Measurements from ENCODE around the gene GPATCH3. TPM values are rescaled to one million over a fixed set of nuclear protein-coding genes. Genes with fewer than 3 reads are reported as not detected.
"Not testable (repeated sequence)": the region's sequence is repeated elsewhere in the genome, so short reads cannot be mapped to it uniquely, and the experiment has no call there.

Gene GPATCH3
- total RNA-seq, 1 donor from 2014 or later, result 26.0 TPM

- CTCF ChIA-PET, result interaction anchor here (1.3 to 2.0 kb wide), 3 partner anchors 29 to 286 kb away, joined by 3 to 5 read pairs (median 4); no protein-coding TSS in a partner anchor
- POLR2A ChIA-PET, result interaction anchor here (3.2 to 5.1 kb wide), 2 partner anchors 12 to 23 kb away, joined by 64 read pairs; partner anchors contain the start of gene GPATCH3
- ATAC-seq (ENCODE audit: low read depth) (no peak), DNase-seq (no peak)
- intact Hi-C loops (cut with micrococcal nuclease), result no loop called here
- no peak for TF ChIP-seq CTCF (IDR thresholded peaks at IDR 0.05)
- Mint-ChIP-seq H3K36me3 (ENCODE audit: low read depth) (peaks cover 76% of the 10 kb centered on the region), H3K27ac (peak overlapping the region; percentile 89), H3K9me3 (no peaks in the 10 kb centered on the region), H3K4me3 (peak overlapping the region; percentile 93), H3K27me3 (no peaks in the 10 kb centered on the region), H3K4me1 (peaks cover 32% of the 10 kb centered on the region)
Measured at GRCh38 chr1:26888231-26888630, 12.0 kb downstream of the GPATCH3 start.

GRCh38 chr1:26887125-26887524 is 13.1 kb downstream of the GPATCH3 start:
- H3K27ac Mint-ChIP-seq, result peak overlapping the region; percentile 56
- CTCF ChIA-PET, result interaction anchor here (0.9 to 1.4 kb wide), 7 partner anchors 8 to 285 kb away, joined by 3 to 6 read pairs (median 4); no protein-coding TSS in a partner anchor
- intact Hi-C loops (cut with micrococcal nuclease), result no loop called here

GRCh38 chr1:26882696-26883463 is 17.4 kb downstream of the GPATCH3 start:
- Mint-ChIP-seq H3K4me1 (peaks cover 6% of the 10 kb centered on the region), H3K27ac (no peak overlapping the region), H3K27me3 (no peaks in the 10 kb centered on the region), H3K4me3 (no peak overlapping the region), H3K9me3 (no peaks in the 10 kb centered on the region), H3K36me3 (ENCODE audit: low read depth) (peaks cover 80% of the 10 kb centered on the region)
- TF ChIP-seq CTCF (IDR thresholded peaks at IDR 0.05), result no peak
- ATAC-seq (ENCODE audit: low read depth) (no peak), DNase-seq (no peak)
- CTCF ChIA-PET, result interaction anchor here (0.6 to 7.0 kb wide), 2 partner anchors 72 to 1226 kb away, joined by 3 to 40 read pairs; no protein-coding TSS in a partner anchor
- intact Hi-C loops (cut with micrococcal nuclease), result no loop called here
- POLR2A ChIA-PET, result interaction anchor here (0.7 to 2.2 kb wide), 2 partner anchors 17 to 304 kb away, joined by 4 to 16 read pairs; no protein-coding TSS in a partner anchor

More at GRCh38 chr1:26887125-26887524, 13.1 kb downstream of the GPATCH3 start:
- no peaks in the 10 kb centered on the region for H3K27me3 Mint-ChIP-seq
- TF ChIP-seq CTCF (IDR thresholded peaks at IDR 0.05), result no peak
- no peak for ATAC-seq (ENCODE audit: low read depth)
- H3K4me3 Mint-ChIP-seq, result peak overlapping the region; percentile 55
- POLR2A ChIA-PET, result interaction anchor here (0.7 to 5.1 kb wide), 5 partner anchors 12 to 785 kb away, joined by 3 to 64 read pairs (median 9); partner anchors contain the start of gene IFI6
- H3K9me3 Mint-ChIP-seq, result no peaks in the 10 kb centered on the region
- no peak for DNase-seq
- peaks cover 76% of the 10 kb centered on the region for H3K36me3 Mint-ChIP-seq (ENCODE audit: low read depth)
- peaks cover 32% of the 10 kb centered on the region for H3K4me1 Mint-ChIP-seq

- H3K27ac Mint-ChIP-seq; H3K27me3 Mint-ChIP-seq; DNase-seq; H3K4me1 Mint-ChIP-seq; H3K4me3 Mint-ChIP-seq; H3K9me3 Mint-ChIP-seq; intact Hi-C loops (cut with micrococcal nuclease); ATAC-seq (ENCODE audit: low read depth): not testable (repeated sequence)
- H3K36me3 Mint-ChIP-seq (ENCODE audit: low read depth), result peaks cover 80% of the 10 kb centered on the region
- POLR2A ChIA-PET, result interaction anchor here (1.1 to 2.2 kb wide), 3 partner anchors 9 to 19 kb away, joined by 3 to 16 read pairs (median 4); partner anchors contain the start of genes GPATCH3 and GPN2
- CTCF ChIA-PET, result interaction anchor here (0.6 to 7.0 kb wide), 6 partner anchors 9 to 1152 kb away, joined by 3 to 40 read pairs (median 5); partner anchors contain the start of gene GPN2
Measured at GRCh38 chr1:26881611-26882010, 18.7 kb downstream of the GPATCH3 start.

GRCh38 chr1:26879793-26880192 is 20.5 kb downstream of the GPATCH3 start:
- no peak for TF ChIP-seq CTCF (IDR thresholded peaks at IDR 0.05)
- no peak for ATAC-seq (ENCODE audit: low read depth)
- H3K4me1 Mint-ChIP-seq, result no peaks in the 10 kb centered on the region
- H3K4me3 Mint-ChIP-seq, result no peak overlapping the region
- H3K27ac Mint-ChIP-seq, result no peak overlapping the region
- no peaks in the 10 kb centered on the region for H3K27me3 Mint-ChIP-seq
- H3K9me3 Mint-ChIP-seq, result no peaks in the 10 kb centered on the region
- intact Hi-C loops (cut with micrococcal nuclease), result no loop called here
- ChIA-PET POLR2A (no interaction called here), CTCF (interaction anchor here (3.4 to 7.0 kb wide), 2 partner anchors 25 to 69 kb away, joined by 18 to 40 read pairs; no protein-coding TSS in a partner anchor)
- no peak for DNase-seq
- H3K36me3 Mint-ChIP-seq (ENCODE audit: low read depth), result peaks cover 75% of the 10 kb centered on the region
